Activated T-helper 1 cell treated with anti-CD3 and anti-CD28 coated beads, Interleukin-12 subunit alpha, Interleukin-12 subunit beta, Interleukin-2, Interleukin-4 antibody, amounts not matched to agents 30 ng/mL and 10 ng/mL and 1 ng/mL, durations not matched to agents 14 hours and 24 hours and 36 hours (primary cell): ENCODE data around the gene KRT3. TPM values are rescaled to one million over a fixed set of nuclear protein-coding genes. Genes with fewer than 3 reads are reported as not detected.

Source experiments
- DNase-seq: peaks from one replicate; pipeline ENCODE4 v3.0.0; 2021; ENCODE audit warnings: low spot score
- H3K27ac Mint-ChIP-seq: one replicate; pipeline ENCODE4 v1.8.0; 2021; ENCODE audit warnings: mild to moderate bottlenecking, mixed read lengths
- H3K27me3 Mint-ChIP-seq: one replicate; pipeline ENCODE4 v1.8.0; 2022; ENCODE audit warnings: mild to moderate bottlenecking, moderate library complexity, mixed read lengths; ENCODE audit not compliant: insufficient read depth
- H3K36me3 Mint-ChIP-seq: one replicate; pipeline ENCODE4 v1.8.0; 2021; ENCODE audit warnings: low read depth, mixed read lengths
- H3K4me1 Mint-ChIP-seq: one replicate; pipeline ENCODE4 v1.8.0; 2021; ENCODE audit warnings: low read depth, mixed read lengths
- H3K4me3 Mint-ChIP-seq: one replicate; pipeline ENCODE4 v1.8.0; 2021; ENCODE audit warnings: mild to moderate bottlenecking, moderate library complexity, mixed read lengths
- H3K9me3 Mint-ChIP-seq: one replicate; pipeline ENCODE4 v1.8.0; 2021; ENCODE audit warnings: mixed read lengths
- intact Hi-C: fragments of 100-400 bp; cut with micrococcal nuclease; formaldehyde crosslinking; loops from one replicate; pipeline ENCODE4 v1.15.1; 2024
- total RNA-seq: library from RNA; stranded (reverse); gene quantifications from 2 replicates; pipeline ENCODE4 v1.2.3, GENCODE V29; 2022

The KRT3 gene
- total RNA-seq, 1 donor from 2014 or later = 0.08 TPM

DNA sequence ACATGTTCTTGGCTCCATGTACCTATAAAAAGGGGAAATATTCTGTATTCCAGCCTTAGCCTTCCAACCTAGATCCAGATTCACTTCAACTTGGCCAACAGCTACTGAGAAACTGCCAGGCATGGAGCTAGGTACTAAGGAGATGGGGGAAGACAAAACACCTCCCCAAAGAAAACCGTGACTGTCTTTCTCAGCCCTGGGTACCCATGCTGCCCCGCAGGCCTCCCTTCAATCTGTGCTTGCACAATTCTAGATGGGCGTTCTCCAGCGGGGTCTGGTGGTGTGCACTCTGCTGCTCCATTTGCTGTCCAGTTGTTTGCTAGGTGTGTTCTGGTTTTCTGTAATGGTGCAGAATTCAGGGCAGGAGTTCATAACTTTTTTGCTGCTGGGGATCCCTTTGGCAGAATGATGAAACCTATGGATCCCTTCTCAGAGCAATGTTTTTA lies 18.8 kb upstream of the KRT3 start:
- Mint-ChIP-seq H3K9me3 (no peaks in the 10 kb centered on the region), H3K27me3 (peaks cover 3% of the 10 kb centered on the region), H3K27ac (no peak overlapping the region), H3K4me3 (no peak overlapping the region), H3K4me1 (peaks cover 8% of the 10 kb centered on the region), H3K36me3 (no peaks in the 10 kb centered on the region)
- DNase-seq = no peak
- intact Hi-C loops = no loop called here

DNA sequence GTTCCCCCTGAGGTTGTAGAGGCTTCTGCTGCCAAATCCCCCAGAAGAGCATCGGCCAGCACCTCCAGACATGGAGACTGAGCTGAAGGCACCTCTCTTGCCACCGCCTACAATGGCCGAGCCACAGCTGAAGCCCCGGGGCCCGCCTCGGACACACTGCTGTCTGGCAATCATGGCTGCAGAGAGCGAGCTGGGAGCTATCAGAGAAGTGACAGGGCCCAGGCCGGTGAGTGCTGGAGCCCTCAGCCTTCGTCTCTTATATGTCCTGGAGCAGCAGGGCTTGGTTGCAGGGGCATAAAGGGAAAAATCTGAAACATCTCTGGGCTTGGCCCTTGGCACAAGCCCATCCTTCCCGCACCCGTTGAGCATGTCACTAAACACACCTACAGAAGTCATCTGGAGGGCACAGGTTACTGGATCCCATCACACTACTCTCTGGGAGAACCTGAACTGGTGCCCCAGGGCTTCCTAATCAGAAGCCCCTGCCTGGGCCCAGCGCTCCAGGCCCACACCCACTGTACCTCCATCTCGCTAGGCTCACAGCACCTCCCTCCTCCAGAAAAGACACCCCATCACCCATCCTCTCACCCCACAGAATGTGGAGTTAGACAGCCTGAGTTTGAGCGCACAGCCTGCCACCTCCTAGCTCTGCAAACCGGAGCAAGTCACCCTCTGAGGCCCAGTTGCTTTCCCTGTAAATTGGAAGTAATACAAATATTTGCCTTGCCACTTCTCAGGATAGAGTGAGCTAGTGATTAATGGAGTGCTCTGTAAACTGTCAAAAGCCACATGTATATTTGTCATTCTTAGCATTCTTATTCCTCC lies 18.2 kb upstream of the KRT3 start, which contains the start of gene KRT4:
KRT4 (minus strand) TSS at position 232 of the 825 bp plus-strand sequence; CDS start at position 174, 58 bp downstream.
- Mint-ChIP-seq H3K4me3 (no peak within 1 kb of the TSS), H3K27me3 (peaks cover 6% of the 10 kb centered on the region), H3K4me1 (peaks cover 8% of the 10 kb centered on the region), H3K27ac (no peak within 1 kb of the TSS), H3K36me3 (no peaks in the 10 kb centered on the region), H3K9me3 (no peaks in the 10 kb centered on the region)
- intact Hi-C loops = no loop called here
- no peak for DNase-seq

DNA sequence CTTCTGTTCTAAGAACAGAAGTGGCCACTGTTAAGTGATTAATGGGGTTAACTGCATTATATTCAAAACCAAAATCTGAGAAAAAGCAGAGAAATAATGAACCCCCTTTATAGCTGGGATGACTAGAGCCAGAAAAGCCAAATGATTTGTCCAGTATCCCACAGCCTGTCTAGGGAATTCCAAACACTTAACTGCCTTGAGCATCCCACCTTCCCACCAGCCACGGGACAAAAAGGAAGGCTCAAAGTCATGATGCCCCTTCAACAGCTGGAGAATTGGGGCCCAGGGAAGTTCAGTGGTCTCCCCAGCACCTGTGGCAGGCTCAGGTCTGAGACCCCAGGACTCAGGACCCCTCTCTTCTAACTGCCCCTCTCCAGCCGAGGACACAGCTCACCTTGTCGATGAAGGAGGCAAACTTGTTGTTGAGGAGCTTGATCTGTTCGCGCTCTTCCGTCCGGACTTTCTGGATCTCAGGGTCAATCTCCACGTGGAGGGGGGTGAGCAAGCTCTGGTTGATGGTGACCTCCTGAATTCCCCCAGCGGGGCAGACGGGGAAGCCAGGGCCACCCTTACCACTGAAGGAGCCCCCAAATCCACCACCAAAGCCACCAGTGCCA lies 17.4 kb upstream of the KRT3 start:
- no peak overlapping the region for H3K4me3 Mint-ChIP-seq
- H3K27ac Mint-ChIP-seq = no peak overlapping the region
- H3K4me1 Mint-ChIP-seq = peaks cover 8% of the 10 kb centered on the region
- peaks cover 6% of the 10 kb centered on the region for H3K27me3 Mint-ChIP-seq
- intact Hi-C loops = no loop called here
- no peaks in the 10 kb centered on the region for H3K36me3 Mint-ChIP-seq
- H3K9me3 Mint-ChIP-seq = no peaks in the 10 kb centered on the region
- no peak for DNase-seq

DNA sequence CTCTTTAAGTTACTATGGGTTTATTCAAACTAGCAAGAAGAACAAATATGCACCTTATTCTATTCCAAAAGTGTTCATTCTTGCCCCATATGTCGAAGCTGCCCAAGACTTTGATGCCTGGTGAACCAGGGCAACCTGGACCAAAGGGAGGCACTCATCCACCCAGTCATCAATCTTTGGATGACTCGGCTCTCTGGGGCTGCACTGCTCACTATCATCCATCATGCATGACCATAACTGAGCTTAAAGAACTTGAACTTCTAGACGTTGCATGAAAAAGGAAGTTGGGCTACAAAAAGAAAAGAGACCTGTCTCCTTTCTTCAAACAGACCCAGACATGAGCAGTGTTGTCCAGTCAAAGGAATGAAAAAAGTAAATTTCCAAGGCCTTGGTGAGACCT lies 16.8 kb upstream of the KRT3 start:
- no peak for DNase-seq
- Mint-ChIP-seq H3K27me3 (peaks cover 6% of the 10 kb centered on the region), H3K9me3 (no peaks in the 10 kb centered on the region), H3K4me3 (no peak overlapping the region), H3K27ac (no peak overlapping the region), H3K36me3 (no peaks in the 10 kb centered on the region), H3K4me1 (peaks cover 4% of the 10 kb centered on the region)
- intact Hi-C loops = no loop called here

DNA sequence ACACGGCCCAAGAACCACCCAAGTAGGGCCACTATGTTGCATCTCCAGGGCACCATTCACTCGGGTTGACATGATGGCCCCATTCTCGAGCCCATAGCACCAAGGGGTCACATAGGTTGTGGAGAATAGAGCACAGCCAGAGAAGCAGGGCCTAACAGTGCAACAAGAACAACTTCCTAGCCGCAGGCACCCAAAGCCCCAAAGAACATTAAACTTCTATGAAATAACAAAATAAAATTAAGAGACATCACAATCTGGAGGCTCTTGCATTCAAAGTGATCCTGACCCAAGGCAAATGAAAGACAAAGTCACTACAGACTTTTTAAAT lies 16.1 kb upstream of the KRT3 start:
- H3K9me3 Mint-ChIP-seq = no peaks in the 10 kb centered on the region
- DNase-seq = no peak
- no peak overlapping the region for H3K27ac Mint-ChIP-seq
- peaks cover 6% of the 10 kb centered on the region for H3K27me3 Mint-ChIP-seq
- intact Hi-C loops = no loop called here
- no peaks in the 10 kb centered on the region for H3K36me3 Mint-ChIP-seq
- H3K4me3 Mint-ChIP-seq = no peak overlapping the region
- H3K4me1 Mint-ChIP-seq = no peaks in the 10 kb centered on the region

DNA sequence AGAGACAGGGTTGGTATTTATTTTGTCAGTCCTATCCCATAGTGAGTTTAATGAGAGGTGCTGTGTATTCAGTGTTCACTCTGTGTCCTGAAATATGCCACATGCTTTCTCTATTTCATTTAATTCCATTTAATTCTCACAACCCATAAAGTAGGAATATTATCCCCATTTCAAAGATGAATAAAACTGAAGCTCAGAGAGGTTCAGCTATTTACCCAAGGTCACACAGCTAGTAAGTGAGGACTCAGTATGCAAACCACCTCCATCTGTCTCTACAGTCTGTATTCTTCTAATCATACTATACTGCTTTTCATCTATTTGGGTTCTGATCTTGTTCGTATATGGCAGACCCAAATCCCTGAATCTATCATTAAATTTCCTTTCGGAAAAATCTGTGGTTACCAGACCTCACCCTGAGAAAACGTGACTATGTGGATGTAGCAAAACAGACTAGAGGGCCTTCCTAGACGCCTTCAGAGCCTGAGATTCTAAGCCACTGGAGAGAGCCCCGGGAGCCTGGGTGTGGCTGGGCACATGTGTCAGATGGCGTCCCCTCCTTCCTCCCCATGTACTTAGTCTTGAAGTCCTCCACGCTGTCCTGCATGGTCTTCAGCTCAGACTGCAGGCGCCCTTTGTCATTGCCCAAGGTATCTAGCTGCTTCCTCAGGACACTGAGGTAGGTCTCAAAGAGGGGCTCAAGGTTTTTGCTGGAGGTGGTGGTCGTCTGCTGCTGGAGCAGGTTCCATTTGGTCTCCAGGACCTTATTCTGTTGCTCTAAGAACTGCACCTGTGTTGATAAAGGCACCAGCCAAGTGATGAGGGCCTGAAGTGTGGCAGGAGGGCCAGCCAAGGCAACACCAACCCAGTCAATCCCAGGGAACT lies 15.5 kb upstream of the KRT3 start:
- no peak for DNase-seq
- H3K36me3 Mint-ChIP-seq = no peaks in the 10 kb centered on the region
- no peaks in the 10 kb centered on the region for H3K4me1 Mint-ChIP-seq
- intact Hi-C loops = no loop called here
- peaks cover 6% of the 10 kb centered on the region for H3K27me3 Mint-ChIP-seq
- no peak overlapping the region for H3K27ac Mint-ChIP-seq
- no peaks in the 10 kb centered on the region for H3K9me3 Mint-ChIP-seq
- H3K4me3 Mint-ChIP-seq = no peak overlapping the region

DNA sequence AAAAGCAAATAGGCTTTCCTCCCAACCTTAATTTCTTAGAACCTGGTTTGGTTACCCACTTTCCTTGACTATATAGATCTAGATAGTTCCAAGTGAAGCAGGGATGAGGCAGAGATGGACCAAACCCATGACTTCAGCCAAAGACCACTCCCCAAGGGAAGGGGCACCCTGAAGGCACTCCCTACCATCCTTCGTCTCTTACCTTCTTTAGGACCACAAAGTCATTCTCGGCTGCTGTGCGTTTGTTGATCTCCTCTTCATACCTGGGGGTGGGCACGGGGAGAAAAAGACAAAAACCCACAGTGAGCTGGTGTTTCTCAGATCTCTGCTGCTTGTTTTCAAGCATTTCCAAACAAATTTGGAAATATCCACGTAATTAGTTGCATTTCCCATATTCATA lies 14.6 kb upstream of the KRT3 start:
- DNase-seq = no peak
- Mint-ChIP-seq H3K9me3 (no peaks in the 10 kb centered on the region), H3K27me3 (peaks cover 6% of the 10 kb centered on the region), H3K4me1 (no peaks in the 10 kb centered on the region), H3K36me3 (no peaks in the 10 kb centered on the region), H3K27ac (no peak overlapping the region), H3K4me3 (no peak overlapping the region)
- intact Hi-C loops = no loop called here

DNA sequence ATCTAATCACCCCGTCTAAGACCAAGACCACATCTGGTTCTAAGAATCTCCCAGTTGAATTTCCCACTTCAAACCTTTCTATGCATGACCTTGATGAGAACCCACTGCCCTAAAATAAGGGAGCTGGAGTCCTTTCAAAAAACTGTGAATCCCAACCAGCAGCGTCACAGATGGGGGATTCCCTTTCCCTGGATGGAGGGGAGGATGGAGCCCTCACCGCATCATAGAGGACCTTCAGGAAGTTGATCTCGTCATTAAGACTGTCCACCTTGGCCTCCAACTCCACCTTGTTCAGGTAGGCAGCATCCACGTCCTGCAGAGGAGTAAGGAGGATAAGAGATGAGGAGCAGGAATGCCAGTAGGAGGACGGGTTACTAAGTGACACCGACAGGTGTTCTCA lies 13.2 kb upstream of the KRT3 start:
- Mint-ChIP-seq H3K27me3 (peaks cover 3% of the 10 kb centered on the region), H3K36me3 (no peaks in the 10 kb centered on the region), H3K27ac (no peak overlapping the region), H3K9me3 (no peaks in the 10 kb centered on the region), H3K4me3 (no peak overlapping the region), H3K4me1 (no peaks in the 10 kb centered on the region)
- intact Hi-C loops = no loop called here
- no peak for DNase-seq

DNA sequence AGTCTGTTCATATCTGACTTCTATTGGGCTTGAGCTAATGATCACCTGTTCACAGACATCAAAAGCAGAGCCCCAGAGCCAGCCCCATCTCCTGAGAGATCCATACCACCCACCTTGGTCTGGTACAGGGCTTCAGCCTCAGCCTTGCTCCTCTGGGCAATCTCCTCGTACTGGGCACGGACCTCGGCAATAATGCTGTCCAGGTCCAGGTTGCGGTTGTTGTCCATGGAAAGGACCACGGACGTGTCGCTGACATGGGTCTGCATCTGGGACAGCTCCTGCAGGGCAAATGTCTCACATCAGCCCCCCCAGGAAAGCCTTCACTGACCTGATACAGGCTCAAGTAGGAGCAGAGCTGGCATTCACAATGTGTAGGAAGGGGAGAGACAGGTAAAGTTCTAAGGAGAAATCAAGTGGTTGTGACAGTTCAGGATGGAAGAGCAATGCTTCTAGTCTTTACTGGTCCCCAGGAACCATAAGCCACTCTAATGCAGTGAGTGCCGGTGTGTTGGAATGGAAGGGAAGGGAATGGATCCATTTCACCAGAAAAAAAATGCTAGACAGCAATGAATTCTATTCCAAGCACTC lies 12.8 kb upstream of the KRT3 start:
- Mint-ChIP-seq H3K36me3 (no peaks in the 10 kb centered on the region), H3K27ac (no peak overlapping the region), H3K4me1 (no peaks in the 10 kb centered on the region), H3K9me3 (no peaks in the 10 kb centered on the region), H3K27me3 (peaks cover 6% of the 10 kb centered on the region), H3K4me3 (no peak overlapping the region)
- DNase-seq = no peak
- intact Hi-C loops = no loop called here

DNA sequence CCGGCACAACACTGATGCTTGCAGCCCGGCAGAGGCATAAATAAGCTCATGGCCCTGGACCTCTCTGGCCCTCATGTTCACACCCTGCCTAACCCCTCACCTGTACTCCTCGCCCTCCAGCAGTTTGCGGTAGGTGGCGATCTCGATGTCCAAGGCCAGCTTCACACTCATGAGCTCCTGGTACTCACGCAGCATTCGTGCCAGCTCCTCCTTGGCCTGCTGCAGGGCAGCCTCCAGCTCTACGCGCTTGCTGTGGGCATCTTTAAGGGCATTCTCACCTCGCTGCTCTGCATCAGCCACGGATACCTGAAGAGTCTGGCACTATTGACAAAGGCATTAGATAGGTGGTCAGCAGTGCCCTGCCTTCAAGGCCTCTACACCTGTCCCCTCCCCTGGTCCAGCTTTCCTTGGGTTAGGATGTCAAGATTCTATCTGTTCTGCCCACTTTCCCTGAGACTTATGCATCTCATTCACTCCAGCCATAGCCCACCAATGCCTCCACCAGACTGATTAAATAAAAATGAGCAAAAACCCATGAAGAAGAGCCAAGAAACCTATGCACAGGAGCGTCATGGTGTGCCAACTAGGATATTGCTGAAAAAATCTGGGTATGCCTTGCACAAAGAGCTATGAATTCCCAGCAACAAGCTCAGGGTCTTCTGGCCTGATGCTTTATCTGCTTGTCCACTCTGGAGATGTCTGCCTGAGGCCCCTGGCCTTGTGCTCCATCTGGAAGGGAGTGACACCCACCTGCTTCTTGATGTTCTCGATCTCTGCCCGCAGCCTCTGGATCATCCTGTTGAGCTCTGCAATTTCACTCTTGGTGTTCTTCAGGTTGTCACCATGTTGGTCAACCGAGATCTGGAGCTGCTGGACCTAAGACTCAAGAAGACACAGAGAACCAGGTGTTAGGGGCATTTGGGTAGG lies 11.9 kb upstream of the KRT3 start:
- no peaks in the 10 kb centered on the region for H3K36me3 Mint-ChIP-seq
- H3K9me3 Mint-ChIP-seq = no peaks in the 10 kb centered on the region
- intact Hi-C loops = no loop called here
- H3K27me3 Mint-ChIP-seq = peaks cover 6% of the 10 kb centered on the region
- H3K27ac Mint-ChIP-seq = no peak overlapping the region
- no peaks in the 10 kb centered on the region for H3K4me1 Mint-ChIP-seq
- no peak overlapping the region for H3K4me3 Mint-ChIP-seq
- DNase-seq = no peak

DNA sequence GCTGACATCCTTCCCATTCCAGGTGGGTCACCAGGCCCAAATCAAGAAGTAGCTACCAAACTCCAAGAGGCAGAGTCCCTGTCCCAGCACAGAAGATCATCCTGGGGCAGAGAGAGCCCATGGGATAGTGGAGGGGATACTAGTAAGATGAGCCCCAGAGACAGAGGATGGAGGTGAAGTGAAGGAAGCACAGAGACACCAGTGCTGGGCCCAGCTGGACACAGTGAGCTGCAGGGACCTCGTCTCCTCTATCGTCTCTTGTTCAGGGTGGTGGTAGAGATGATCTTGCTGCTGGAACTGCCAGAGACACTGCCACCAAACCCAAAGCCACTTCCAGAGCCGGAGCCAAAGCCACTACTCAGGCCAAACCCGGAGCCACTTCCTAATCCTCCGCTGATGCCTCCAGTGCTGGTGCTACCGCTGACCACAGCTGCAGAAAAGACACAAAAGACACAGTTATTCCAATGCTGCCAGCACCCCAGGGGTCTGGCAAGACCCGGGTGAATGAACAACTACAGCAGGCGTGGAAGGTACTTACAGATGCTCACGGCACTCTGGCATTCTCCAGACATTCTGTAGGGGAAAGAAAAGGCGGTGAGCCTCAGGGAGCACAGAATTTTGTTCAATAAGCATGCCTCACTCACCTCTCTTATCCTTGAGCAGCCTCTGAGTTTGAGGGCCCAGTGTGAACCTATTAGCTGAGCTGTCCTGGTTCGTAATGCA lies 11.1 kb upstream of the KRT3 start:
- Mint-ChIP-seq H3K9me3 (no peaks in the 10 kb centered on the region), H3K27ac (no peak overlapping the region), H3K4me3 (no peak overlapping the region), H3K36me3 (no peaks in the 10 kb centered on the region), H3K4me1 (no peaks in the 10 kb centered on the region), H3K27me3 (peaks cover 11% of the 10 kb centered on the region)
- DNase-seq = no peak
- intact Hi-C loops = no loop called here
